ENCODE measurements around the gene GPR162. TPM values are rescaled to one million over a fixed set of nuclear protein-coding genes. Genes with fewer than 3 reads are reported as not detected.

GPR162 gene
- total and polyA plus RNA-seq, 2 of the 4 experiments (the other 2 are of a cell fraction), result 2.9 to 6.0 TPM

DNA sequence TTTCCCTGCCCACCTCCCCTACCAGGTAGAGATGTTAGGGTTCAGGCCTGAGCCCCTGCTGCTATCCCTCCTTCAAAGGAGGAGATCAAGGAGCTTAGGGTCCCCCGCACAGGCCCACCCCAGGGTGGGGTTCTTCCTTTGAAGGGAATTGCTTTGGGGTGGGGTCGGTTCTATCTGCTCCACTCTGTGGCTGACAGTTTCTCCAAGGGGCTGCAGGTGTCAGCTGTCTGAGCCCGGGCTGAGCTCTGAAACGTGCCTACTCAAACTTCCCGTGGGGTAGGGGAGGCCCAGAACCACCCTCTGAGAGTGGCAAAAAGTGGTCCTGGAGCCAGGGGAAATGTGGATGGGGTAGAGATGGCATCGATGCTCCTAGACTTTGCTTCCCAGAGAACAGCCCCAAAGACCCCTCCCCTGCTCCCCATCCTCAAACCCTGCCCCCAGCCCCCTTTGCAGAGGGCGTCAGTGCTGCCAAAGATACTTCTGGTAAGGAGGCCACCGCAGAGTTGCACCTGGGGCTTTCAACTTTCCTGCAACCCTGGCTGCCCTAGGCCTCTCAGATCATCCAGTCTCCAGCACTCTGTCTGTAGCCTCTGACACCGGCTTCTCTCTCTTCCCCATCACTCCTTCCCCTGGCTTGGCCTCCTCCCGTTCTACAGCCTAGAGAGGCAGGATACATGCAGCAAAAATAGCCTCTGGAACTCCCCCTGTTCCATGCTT lies 38.6 kb upstream of the GPR162 start:
- Histone ChIP-seq H3K23ac (ENCODE audit: low read depth, low read length) (no peak overlapping the region), H3K27ac (ENCODE audit: insufficient read depth, low read length) (no peak overlapping the region), H3K9ac (ENCODE audit: low read depth, low read length) (no peak overlapping the region), H2BK20ac (ENCODE audit: low read depth, low read length) (no peak overlapping the region), H4K8ac (ENCODE audit: low read depth in 2 of 2, low read length in 2 of 2) (no peak overlapping the region), H2AFZ (replicated peaks; ENCODE audit: low read length, poor library complexity) (peak overlapping the region; percentile 73), H2BK120ac (ENCODE audit: low read depth, low read length) (no peak overlapping the region), H3K4ac (ENCODE audit: low read depth, low read length) (no peak overlapping the region), H3K4me2 (ENCODE audit: low read depth, low read length) (no peak overlapping the region), H3K27me3 (ENCODE audit: control insufficient read depth, insufficient read depth, low read length) (no peaks in the 10 kb centered on the region), H3K79me1 (ENCODE audit: low read depth in 1 of 2, low read length in 2 of 2) (no peaks in the 10 kb centered on the region), H4K20me1 (ENCODE audit: insufficient read depth, low read length) (no peaks in the 10 kb centered on the region), H3K4me3 (ENCODE audit: insufficient read depth, low read depth, low read length) (no peak overlapping the region), H4K91ac (ENCODE audit: insufficient read depth, low read depth, low read length) (no peak overlapping the region), H2AK5ac (ENCODE audit: low read depth, low read length) (no peak overlapping the region), H3K18ac (ENCODE audit: low read depth, low read length) (no peak overlapping the region), H3K36me3 (ENCODE audit: control insufficient read depth, insufficient read depth, low read length) (no peaks in the 10 kb centered on the region), H3K9me1 (ENCODE audit: insufficient read depth, low read length) (no peaks in the 10 kb centered on the region), H2AK9ac (replicated peaks; ENCODE audit: low read depth, low read length, poor library complexity) (peak overlapping the region; percentile 55), H2BK15ac (ENCODE audit: low read depth, low read length) (no peak overlapping the region), H3K14ac (replicated peaks; ENCODE audit: low read depth, low read length) (no peak overlapping the region), H3K56ac (ENCODE audit: extremely low read depth, insufficient read depth, low read length) (no peak overlapping the region), H3K4me1 (ENCODE audit: control insufficient read depth, insufficient read depth, low read length) (peaks cover 4% of the 10 kb centered on the region; the same call in 1 of the 2 replicates), H4K5ac (ENCODE audit: low read depth, low read length) (no peak overlapping the region), H2BK5ac (ENCODE audit: low read depth, low read length, poor library complexity, severe bottlenecking) (no peak overlapping the region), H3K9me3 (ENCODE audit: control insufficient read depth, insufficient read depth, low read length) (no peaks in the 10 kb centered on the region)
- dilution Hi-C loops (cut with HindIII; ENCODE audit: low sequenced_read_pairs, unreplicated experiment), result no loop called here
- intact Hi-C loops (cut with micrococcal nuclease), result no loop called here
- no peak for DNase-seq
- in situ Hi-C loops (cut with MboI; ENCODE audit: low sequenced_read_pairs), result no loop called here
- no peak for ATAC-seq (ENCODE audit: low read depth)
- WGBS, 2 experiments (ENCODE audit: extremely low coverage in 2 of 2, insufficient read length in 1 of 2), result no CpG with 5 or more reads among the region's 10 CpGs
- TF ChIP-seq MAZ (IDR thresholded peaks at IDR 0.05; ENCODE audit: borderline replicate concordance, low read depth, low read length) (no peak), CTCF (conservative IDR thresholded peaks at IDR 0.05; ENCODE audit: low read depth, low read length) (no peak), FOS (IDR thresholded peaks at IDR 0.05; ENCODE audit: low read depth, low read length) (no peak), CHD1 (IDR thresholded peaks at IDR 0.05; ENCODE audit: low read depth, low read length) (no peak), BHLHE40 (IDR thresholded peaks at IDR 0.05; ENCODE audit: low read depth, low read length) (no peak), RFX5 (IDR thresholded peaks at IDR 0.05; ENCODE audit: low read depth, low read length) (no peak), ELK1 (IDR thresholded peaks at IDR 0.05; ENCODE audit: borderline replicate concordance, low read depth, low read length) (no peak), POLR2A (IDR thresholded peaks at IDR 0.05; ENCODE audit: low read depth, low read length) (no peak), RCOR1 (IDR thresholded peaks at IDR 0.05; ENCODE audit: insufficient replicate concordance, low read length) (no peak), MXI1 (IDR thresholded peaks at IDR 0.05; ENCODE audit: borderline replicate concordance, low read depth, low read length) (no peak), SMC3 (IDR thresholded peaks at IDR 0.05; ENCODE audit: low read depth, low read length) (no peak), MAFK (IDR thresholded peaks at IDR 0.05; ENCODE audit: low read depth, low read length) (no peak)
- TF ChIP-seq, protein P1, sequence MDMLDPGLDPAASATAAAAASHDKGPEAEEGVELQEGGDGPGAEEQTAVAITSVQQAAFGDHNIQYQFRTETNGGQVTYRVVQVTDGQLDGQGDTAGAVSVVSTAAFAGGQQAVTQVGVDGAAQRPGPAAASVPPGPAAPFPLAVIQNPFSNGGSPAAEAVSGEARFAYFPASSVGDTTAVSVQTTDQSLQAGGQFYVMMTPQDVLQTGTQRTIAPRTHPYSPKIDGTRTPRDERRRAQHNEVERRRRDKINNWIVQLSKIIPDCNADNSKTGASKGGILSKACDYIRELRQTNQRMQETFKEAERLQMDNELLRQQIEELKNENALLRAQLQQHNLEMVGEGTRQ (IDR thresholded peaks at IDR 0.05; ENCODE audit: low read depth, low read length), result no peak
- POLR2A ChIA-PET (ENCODE audit: unreplicated experiment), result no interaction called here
- CTCF ChIA-PET, result no interaction called here
- no TSS peak for BruUV-seq (replicated peaks)

Data from IMR-90 (cell line).